Activated naive CD8-positive, alpha-beta T cell (primary cell): ENCODE measurements around the gene ABI3BP.

ENCODE experiments used
- H3K27ac Mint-ChIP-seq: one replicate; pipeline ENCODE4 v1.8.0; 2021; ENCODE audit warnings: mixed read lengths
- H3K27me3 Mint-ChIP-seq: one replicate; pipeline ENCODE4 v1.8.0; 2021; ENCODE audit warnings: mixed read lengths
- H3K36me3 Mint-ChIP-seq: one replicate; pipeline ENCODE4 v1.8.0; 2021; ENCODE audit warnings: mixed read lengths
- H3K4me1 Mint-ChIP-seq: one replicate; pipeline ENCODE4 v1.8.0; 2021; ENCODE audit warnings: low read depth, mixed read lengths
- H3K4me3 Mint-ChIP-seq: one replicate; pipeline ENCODE4 v1.8.0; 2021; ENCODE audit warnings: mild to moderate bottlenecking, mixed read lengths
- H3K9me3 Mint-ChIP-seq: one replicate; pipeline ENCODE4 v1.8.0; 2021; ENCODE audit warnings: low read depth, mixed read lengths

Gene ABI3BP

DNA sequence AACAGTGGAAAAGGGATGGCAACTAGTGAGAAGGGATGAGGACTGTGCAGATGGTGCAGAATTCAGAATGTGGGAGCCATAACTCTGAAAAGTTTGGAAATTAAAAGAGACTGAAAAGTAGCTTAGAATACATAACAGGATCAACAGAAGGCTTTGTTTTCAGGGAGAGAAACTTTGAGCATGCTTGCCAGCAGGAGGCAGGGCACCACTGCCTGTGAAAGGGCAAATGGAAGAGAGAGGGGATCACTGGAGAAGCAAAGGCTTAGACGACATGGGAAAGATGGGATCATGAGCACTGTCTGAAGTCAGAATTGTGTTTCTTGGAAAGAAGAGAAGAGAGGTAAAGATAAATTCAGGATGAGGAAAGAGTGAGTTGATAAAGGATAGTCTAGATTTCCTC lies 99.6 kb downstream of the ABI3BP start:
- Mint-ChIP-seq H3K4me3 (no peak overlapping the region), H3K36me3 (no peaks in the 10 kb centered on the region)

GRCh38 chr3:100893108-100893507 lies 100.1 kb downstream of the ABI3BP start:
- no peak overlapping the region for H3K4me3 Mint-ChIP-seq
- H3K36me3 Mint-ChIP-seq = no peaks in the 10 kb centered on the region
- H3K4me1 Mint-ChIP-seq = no peaks in the 10 kb centered on the region
- no peaks in the 10 kb centered on the region for H3K9me3 Mint-ChIP-seq
- peaks cover 19% of the 10 kb centered on the region for H3K27me3 Mint-ChIP-seq
- H3K27ac Mint-ChIP-seq = no peak overlapping the region

More for the DNA sequence above, 99.6 kb downstream of the ABI3BP start:
- Mint-ChIP-seq H3K27me3 (peaks cover 19% of the 10 kb centered on the region), H3K4me1 (no peaks in the 10 kb centered on the region), H3K27ac (no peak overlapping the region), H3K9me3 (no peaks in the 10 kb centered on the region)

- Mint-ChIP-seq H3K36me3 (no peaks in the 10 kb centered on the region), H3K4me3 (no peak overlapping the region), H3K9me3 (no peaks in the 10 kb centered on the region), H3K27ac (no peak overlapping the region), H3K4me1 (no peaks in the 10 kb centered on the region), H3K27me3 (peaks cover 19% of the 10 kb centered on the region)
These were observed 101.4 kb downstream of the ABI3BP start for GRCh38 chr3:100891827-100892226.

GRCh38 chr3:100891033-100891432 lies 102.2 kb downstream of the ABI3BP start:
- H3K9me3 Mint-ChIP-seq = no peaks in the 10 kb centered on the region
- H3K27ac Mint-ChIP-seq = no peak overlapping the region
- no peaks in the 10 kb centered on the region for H3K36me3 Mint-ChIP-seq
- H3K4me1 Mint-ChIP-seq = no peaks in the 10 kb centered on the region
- H3K27me3 Mint-ChIP-seq = peaks cover 19% of the 10 kb centered on the region
- no peak overlapping the region for H3K4me3 Mint-ChIP-seq

DNA sequence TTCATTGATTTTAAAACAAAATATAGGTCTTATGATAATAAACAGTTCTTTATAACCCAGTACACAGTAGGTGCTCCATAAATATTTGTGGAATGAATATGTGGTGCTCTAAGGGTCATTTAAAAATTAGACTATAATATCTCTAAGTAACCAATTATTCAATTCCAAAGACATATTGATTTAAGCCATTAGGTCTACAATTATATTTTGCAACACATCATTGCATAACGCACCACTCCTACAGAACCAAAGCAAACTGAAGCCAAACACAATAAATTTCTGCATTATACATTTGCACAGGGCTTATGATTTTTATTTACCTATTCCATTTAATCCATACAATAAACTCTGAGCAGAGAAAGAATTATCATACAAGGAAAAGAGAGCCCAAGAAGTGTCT lies 104.3 kb downstream of the ABI3BP start:
- Mint-ChIP-seq H3K27me3 (peaks cover 14% of the 10 kb centered on the region), H3K4me3 (no peak overlapping the region), H3K36me3 (no peaks in the 10 kb centered on the region), H3K9me3 (no peaks in the 10 kb centered on the region), H3K4me1 (no peaks in the 10 kb centered on the region), H3K27ac (no peak overlapping the region)

GRCh38 chr3:100882571-100882984 lies 110.6 kb downstream of the ABI3BP start:
- Mint-ChIP-seq H3K4me3 (no peak overlapping the region), H3K4me1 (no peaks in the 10 kb centered on the region), H3K27me3 (no peaks in the 10 kb centered on the region), H3K27ac (no peak overlapping the region), H3K36me3 (no peaks in the 10 kb centered on the region), H3K9me3 (no peaks in the 10 kb centered on the region)

- Mint-ChIP-seq H3K27me3 (peaks cover 1% of the 10 kb centered on the region), H3K4me1 (no peaks in the 10 kb centered on the region), H3K36me3 (no peaks in the 10 kb centered on the region), H3K9me3 (no peaks in the 10 kb centered on the region), H3K27ac (no peak overlapping the region), H3K4me3 (no peak overlapping the region)
These were observed 112.4 kb downstream of the ABI3BP start for GRCh38 chr3:100880845-100881244.

GRCh38 chr3:100880072-100880471 lies 113.1 kb downstream of the ABI3BP start:
- no peak overlapping the region for H3K4me3 Mint-ChIP-seq
- H3K9me3 Mint-ChIP-seq = no peaks in the 10 kb centered on the region
- H3K4me1 Mint-ChIP-seq = no peaks in the 10 kb centered on the region
- no peaks in the 10 kb centered on the region for H3K36me3 Mint-ChIP-seq
- H3K27ac Mint-ChIP-seq = no peak overlapping the region
- peaks cover 1% of the 10 kb centered on the region for H3K27me3 Mint-ChIP-seq

DNA sequence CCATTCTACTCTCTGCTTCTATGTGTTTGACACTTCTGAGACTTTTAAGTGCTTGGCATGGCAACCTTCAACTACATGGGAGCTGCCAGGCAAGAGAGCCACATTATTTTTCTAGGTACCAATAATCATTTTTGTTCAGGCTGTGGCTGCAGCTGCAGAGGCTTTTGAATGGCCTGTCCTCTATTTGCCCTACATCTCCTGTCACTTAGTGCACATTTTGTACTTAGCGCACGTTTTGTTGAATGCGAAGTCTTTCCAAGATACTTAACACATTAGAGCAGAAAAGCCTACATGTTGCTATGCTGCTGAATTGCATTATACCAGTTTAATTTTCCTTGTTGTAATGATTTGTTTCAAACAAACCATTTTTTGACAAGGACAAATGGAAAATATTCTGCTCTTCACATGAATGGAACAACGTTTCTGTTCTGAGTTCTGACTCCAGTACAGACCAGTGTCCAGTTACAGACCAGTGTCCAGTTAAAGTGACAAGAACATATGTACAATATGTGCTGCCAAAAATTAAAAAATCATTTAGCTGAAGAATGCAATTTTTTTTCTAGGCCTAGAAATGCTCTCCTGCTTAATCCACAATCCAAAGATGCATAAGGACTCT lies 113.9 kb downstream of the ABI3BP start:
- H3K4me3 Mint-ChIP-seq = no peak overlapping the region
- no peak overlapping the region for H3K27ac Mint-ChIP-seq
- H3K9me3 Mint-ChIP-seq = no peaks in the 10 kb centered on the region
- no peaks in the 10 kb centered on the region for H3K4me1 Mint-ChIP-seq
- H3K36me3 Mint-ChIP-seq = no peaks in the 10 kb centered on the region
- peaks cover 4% of the 10 kb centered on the region for H3K27me3 Mint-ChIP-seq

DNA sequence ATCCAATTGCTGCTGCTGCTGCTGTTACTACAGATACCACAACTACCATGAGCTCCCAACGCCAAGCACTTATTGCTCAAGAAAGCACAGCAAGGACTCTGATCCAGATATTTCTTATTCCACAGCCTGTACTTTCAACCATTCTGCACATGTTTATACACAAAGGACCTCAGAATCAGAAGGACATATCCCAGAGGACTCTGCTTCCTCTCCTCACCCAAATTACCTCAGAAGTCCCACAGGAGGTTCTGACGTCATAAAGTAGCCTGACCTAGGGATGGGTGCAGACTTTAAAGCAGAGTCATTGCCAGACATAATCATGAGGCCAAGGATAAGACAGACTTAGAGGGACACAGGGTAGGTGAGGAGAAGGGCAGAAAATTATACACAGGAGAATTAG lies 115.9 kb downstream of the ABI3BP start:
- H3K4me1 Mint-ChIP-seq = no peaks in the 10 kb centered on the region
- peaks cover 4% of the 10 kb centered on the region for H3K27me3 Mint-ChIP-seq
- H3K4me3 Mint-ChIP-seq = no peak overlapping the region
- no peaks in the 10 kb centered on the region for H3K36me3 Mint-ChIP-seq
- no peak overlapping the region for H3K27ac Mint-ChIP-seq
- H3K9me3 Mint-ChIP-seq = no peaks in the 10 kb centered on the region

DNA sequence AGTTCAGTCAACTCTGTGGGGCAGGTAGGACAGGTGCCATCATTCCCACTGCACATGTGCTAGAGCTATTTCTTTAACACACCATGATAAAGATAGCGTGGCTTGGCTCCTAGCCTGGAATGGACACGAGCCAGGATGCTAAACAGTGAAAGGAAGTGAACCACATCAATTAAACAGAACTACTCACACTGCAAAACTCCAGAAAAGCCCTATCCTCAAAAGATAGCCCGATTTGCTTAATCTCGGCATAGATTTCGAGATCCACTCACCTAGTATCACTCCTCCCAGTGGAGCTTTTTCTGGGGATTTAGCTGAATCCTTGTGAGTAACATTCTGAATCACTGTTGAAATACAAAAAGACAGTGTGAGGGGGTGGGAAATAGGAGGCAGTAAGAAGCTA lies 118.0 kb downstream of the ABI3BP start:
- Mint-ChIP-seq H3K27ac (no peak overlapping the region), H3K4me1 (no peaks in the 10 kb centered on the region), H3K4me3 (no peak overlapping the region), H3K36me3 (no peaks in the 10 kb centered on the region), H3K27me3 (peaks cover 9% of the 10 kb centered on the region), H3K9me3 (no peaks in the 10 kb centered on the region)

DNA sequence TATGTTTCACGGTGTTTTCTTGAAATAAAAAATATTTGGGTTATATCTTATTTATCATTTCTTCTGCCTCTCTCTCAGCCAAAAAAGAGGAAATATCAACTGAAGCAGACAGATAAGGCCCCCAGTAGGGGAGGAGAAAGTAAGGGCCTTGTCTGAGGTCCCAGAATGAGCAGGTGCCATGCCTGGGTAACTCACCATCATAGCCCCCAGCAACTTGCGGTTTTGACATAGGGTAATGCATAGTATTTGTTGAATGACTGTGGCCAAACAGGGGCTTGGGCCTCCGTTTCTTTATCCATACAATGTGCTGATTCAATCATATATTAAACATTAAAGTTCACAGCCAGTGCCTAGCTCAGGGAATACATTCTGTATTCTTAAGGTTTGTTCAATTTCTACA lies 119.6 kb downstream of the ABI3BP start:
- Mint-ChIP-seq H3K27ac (no peak overlapping the region), H3K27me3 (peaks cover 15% of the 10 kb centered on the region), H3K4me1 (no peaks in the 10 kb centered on the region), H3K36me3 (no peaks in the 10 kb centered on the region), H3K9me3 (no peaks in the 10 kb centered on the region), H3K4me3 (no peak overlapping the region)

- Mint-ChIP-seq H3K36me3 (no peaks in the 10 kb centered on the region), H3K4me3 (no peak overlapping the region)
These were observed 121.9 kb downstream of the ABI3BP start for GRCh38 chr3:100871306-100871705.

GRCh38 chr3:100869787-100870186 lies 123.4 kb downstream of the ABI3BP start:
- Mint-ChIP-seq H3K9me3 (no peaks in the 10 kb centered on the region), H3K36me3 (no peaks in the 10 kb centered on the region), H3K27me3 (peaks cover 21% of the 10 kb centered on the region), H3K4me1 (no peaks in the 10 kb centered on the region), H3K4me3 (no peak overlapping the region), H3K27ac (no peak overlapping the region)

More at GRCh38 chr3:100871306-100871705, 121.9 kb downstream of the ABI3BP start:
- Mint-ChIP-seq H3K9me3 (no peaks in the 10 kb centered on the region), H3K27ac (no peak overlapping the region), H3K4me1 (no peaks in the 10 kb centered on the region), H3K27me3 (peaks cover 16% of the 10 kb centered on the region)

- Mint-ChIP-seq H3K9me3 (no peaks in the 10 kb centered on the region), H3K27me3 (peaks cover 19% of the 10 kb centered on the region), H3K4me3 (no peak overlapping the region), H3K27ac (no peak overlapping the region), H3K4me1 (no peaks in the 10 kb centered on the region), H3K36me3 (no peaks in the 10 kb centered on the region)
These were observed 124.3 kb downstream of the ABI3BP start for GRCh38 chr3:100868894-100869293.

- no peaks in the 10 kb centered on the region for H3K9me3 Mint-ChIP-seq
- H3K36me3 Mint-ChIP-seq = no peaks in the 10 kb centered on the region
- no peaks in the 10 kb centered on the region for H3K4me1 Mint-ChIP-seq
- H3K27ac Mint-ChIP-seq = no peak overlapping the region
- no peak overlapping the region for H3K4me3 Mint-ChIP-seq
- peaks cover 19% of the 10 kb centered on the region for H3K27me3 Mint-ChIP-seq
These were observed 125.1 kb downstream of the ABI3BP start for GRCh38 chr3:100868096-100868495.
